Thyroid gland (tissue), 4 donors: Measurements from ENCODE around the gene FARP2.

ENCODE experiments used
- CTCF ChIP-seq, 6 experiments: fragments of 200-600 bp in 3 of 6; fragments of 450-650 bp in 3 of 6; sonication (generic) in 3 of 6; IDR thresholded peaks; one replicate each; pipeline ENCODE4 v1.5.1; 2016 to 2019; ENCODE audit warnings: antibody characterized with exemption in 6 of 6, mild to moderate bottlenecking in 2 of 6, inconsistent platforms in 1 of 6, moderate library complexity in 1 of 6
- POLR2A ChIP-seq, 2 donors: fragments of 450-650 bp; IDR thresholded peaks; one replicate each; pipeline ENCODE4 v1.6.1; 2017; ENCODE audit warnings: antibody characterized with exemption in 2 of 2, mild to moderate bottlenecking in 2 of 2, moderate library complexity in 1 of 2

GRCh38 chr2:241468476-241468781, 112.3 kb downstream of the FARP2 start:
- TF ChIP-seq CTCF (IDR thresholded peaks at IDR 0.05) = no peak
- no peak for TF ChIP-seq POLR2A (IDR thresholded peaks at IDR 0.05)
